ENCODE measurements around the gene OR4Q3.
"Not testable (repeated sequence)": the region's sequence is repeated elsewhere in the genome, so short reads cannot be mapped to it uniquely, and the experiment has no call there.

Gene OR4Q3
- 0 reads per million in 2 donors for total RNA-seq

DNA sequence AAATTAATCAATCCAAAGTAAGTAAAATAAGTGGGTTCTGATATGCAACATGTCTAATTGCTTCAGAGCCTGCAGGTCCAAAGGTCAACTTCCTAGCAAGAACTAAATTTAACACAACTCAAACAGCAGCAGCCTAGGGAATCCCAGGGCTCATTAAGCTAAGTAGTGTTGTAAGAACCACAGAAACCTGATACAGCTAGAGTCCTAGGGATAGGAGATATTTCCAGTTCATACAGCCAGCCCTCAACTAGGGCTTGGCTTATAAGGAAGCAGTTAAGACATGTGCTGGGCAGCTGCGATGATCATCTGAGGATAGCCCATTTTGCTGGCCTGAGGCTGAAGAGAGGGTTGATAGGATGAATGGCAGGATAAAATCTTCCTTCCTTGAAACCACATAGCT is at the start of gene OR4Q3:
Gene OR4Q3, plus strand, starts transcription at position 316 of the 400 bp plus-strand sequence.
- no peak for DNase-seq

DNA sequence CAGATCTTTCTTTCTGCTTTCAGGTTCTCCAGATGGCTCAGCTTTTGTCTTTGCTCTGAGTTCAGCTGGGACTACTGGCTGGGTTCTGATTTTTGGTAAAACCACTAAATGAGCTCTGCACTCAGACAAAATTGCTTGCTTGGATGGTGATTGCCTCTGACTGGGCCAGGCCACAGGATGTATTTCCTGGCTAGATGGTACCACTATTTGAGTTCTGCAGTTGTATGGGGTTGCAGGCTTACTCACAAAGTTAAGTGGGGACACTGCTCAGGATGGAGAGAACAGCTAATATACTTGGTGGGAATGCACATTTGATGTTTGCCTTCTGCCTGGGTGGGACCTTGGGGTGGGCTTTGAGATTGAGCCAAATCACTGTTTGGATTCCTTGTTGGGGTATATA is 14.0 kb upstream of the OR4Q3 start:
- DNase-seq, result no peak

- no peak for DNase-seq
Observed at GRCh38 chr14:19729763-19730162, 13.6 kb upstream of the OR4Q3 start.

GRCh38 chr14:19733893-19734292 is 9.5 kb upstream of the OR4Q3 start:
- not testable (repeated sequence) for DNase-seq

DNA sequence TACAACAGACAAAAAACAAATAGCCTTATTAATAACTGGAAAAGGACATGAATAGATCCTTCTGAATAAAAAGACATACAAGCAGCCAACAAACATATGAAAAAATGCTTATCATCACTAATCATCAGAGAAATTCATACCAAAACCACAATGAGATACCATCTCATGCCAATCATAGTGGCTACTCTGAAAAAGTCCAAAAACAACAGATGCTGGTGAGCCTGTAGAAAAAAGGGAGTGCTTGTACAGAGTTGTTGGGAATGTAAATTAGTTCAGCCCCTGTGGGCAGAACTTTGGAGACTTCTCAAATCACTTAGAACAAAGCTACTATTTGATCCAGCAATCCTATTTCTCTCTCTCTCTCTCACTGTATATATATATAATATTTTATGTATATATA is 8.9 kb downstream of the OR4Q3 start:
- not testable (repeated sequence) for DNase-seq

DNA sequence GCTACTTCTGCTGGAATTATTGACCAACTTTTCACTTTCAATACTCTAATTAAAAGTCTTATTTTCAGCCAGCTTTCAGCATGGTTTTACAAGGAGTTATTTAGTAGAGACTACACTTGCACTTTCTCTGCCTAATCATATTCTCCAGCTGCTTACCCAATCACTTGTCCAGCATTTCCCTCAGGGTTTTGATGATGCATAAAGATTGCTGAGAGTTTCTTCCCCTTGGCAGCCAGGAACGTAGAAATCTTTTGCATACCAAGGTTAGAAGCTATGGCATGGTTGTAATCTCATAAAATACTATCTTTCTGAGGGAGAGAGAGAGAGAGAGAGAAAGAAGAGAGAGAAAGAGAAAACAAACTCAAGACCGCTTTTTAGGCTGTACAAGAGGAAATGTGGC is 10.8 kb downstream of the OR4Q3 start:
- DNase-seq, result no peak

- not testable (repeated sequence) for DNase-seq
Observed at GRCh38 chr14:19771491-19771890, 28.1 kb downstream of the OR4Q3 start.

DNA sequence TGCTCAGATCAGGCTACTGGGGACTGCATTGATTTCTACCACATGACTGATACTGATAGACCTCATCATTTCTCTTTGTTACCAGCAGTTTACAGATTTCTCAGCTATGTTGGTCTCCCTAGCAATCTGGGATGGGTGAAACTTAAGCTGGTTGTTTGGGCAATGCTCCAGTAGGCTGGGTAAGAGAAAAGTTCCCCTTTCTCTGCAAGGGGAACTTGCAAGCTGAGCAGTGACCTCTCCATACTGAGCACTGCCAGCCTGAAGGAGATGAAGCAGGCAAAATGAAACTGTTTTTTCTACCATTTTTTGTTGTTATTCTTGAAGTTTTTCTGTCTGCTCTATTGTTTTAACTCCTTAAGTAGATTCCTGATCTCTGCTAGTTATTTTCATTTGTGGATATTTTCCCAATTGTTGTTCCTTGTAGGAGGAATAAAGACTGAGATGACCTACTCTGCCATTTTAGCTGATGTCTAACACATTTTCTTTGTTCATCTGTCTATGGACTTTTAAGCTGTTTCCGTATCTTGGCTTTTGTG is 28.6 kb downstream of the OR4Q3 start:
- DNase-seq, result no peak

- not testable (repeated sequence) for DNase-seq
Observed at GRCh38 chr14:19772454-19772853, 29.1 kb downstream of the OR4Q3 start.

- DNase-seq, result not testable (repeated sequence)
Observed at GRCh38 chr14:19773204-19773603, 29.8 kb downstream of the OR4Q3 start, which contains the start of gene OR4M1. OR4M1 (plus strand) TSS chr14:19773504; CDS start chr14:19780323, 6,819 bp downstream.

GRCh38 chr14:19775587-19775986 is 32.2 kb downstream of the OR4Q3 start:
- DNase-seq, result no peak

DNA sequence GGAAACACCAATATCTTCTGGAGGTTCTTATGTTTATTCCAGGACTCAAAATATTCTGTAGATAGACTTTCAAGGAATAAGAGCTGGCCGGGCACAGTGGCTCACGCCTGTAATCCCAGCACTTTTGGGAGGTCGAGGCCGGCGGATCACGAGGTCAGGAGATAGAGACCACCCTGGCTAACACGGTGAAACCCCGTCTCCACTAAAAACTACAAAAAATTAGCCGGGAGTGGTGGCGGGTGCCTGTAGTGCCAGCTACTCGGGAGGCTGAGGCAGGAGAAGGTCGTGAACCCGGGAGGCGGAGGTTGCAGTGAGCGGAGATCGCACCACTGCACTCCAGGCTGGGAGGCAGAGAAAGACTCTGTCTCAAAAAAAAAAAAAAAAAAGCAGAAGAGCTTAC is 42.5 kb downstream of the OR4Q3 start:
- DNase-seq, result not testable (repeated sequence)

- DNase-seq, result not testable (repeated sequence)
Observed at GRCh38 chr14:19787318-19787717, 43.9 kb downstream of the OR4Q3 start.

GRCh38 chr14:19788150-19788549 is 44.8 kb downstream of the OR4Q3 start:
- not testable (repeated sequence) for DNase-seq

DNA sequence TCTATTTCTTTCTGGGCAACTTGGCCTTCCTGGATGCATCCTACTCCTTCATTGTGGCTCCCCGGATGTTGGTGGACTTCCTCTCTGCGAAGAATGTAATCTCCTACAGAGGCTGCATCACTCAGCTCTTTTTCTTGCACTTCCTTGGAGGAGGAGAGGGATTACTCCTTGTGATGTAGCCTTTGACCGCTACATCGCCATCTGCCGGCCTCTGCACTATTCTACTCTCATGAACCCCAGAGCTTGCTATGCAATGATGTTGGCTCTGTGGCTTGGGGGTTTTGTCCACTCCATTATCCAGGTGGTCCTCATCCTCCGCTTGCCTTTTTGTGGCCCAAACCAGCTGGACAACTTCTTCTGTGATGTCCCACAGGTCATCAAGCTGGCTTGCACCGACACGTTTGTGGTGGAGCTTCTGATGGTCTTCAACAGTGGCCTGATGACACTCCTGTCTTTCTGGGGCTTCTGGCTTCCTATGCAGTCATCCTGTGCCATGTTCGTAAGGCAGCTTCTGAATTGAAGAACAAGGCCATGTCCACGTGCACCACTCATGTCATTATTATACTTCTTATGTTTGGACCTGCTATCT is 53.2 kb downstream of the OR4Q3 start:
- DNase-seq, result not testable (repeated sequence)

All from T-helper 2 cell (primary cell).